Lower leg skin (tissue), 3 donors: ENCODE data around the gene PRRT4.

ENCODE experiments used
- POLR2A ChIP-seq, 2 donors: fragments of 450-650 bp; IDR thresholded peaks; one replicate each; pipeline ENCODE4 v1.6.1; 2016 to 2017; ENCODE audit warnings: antibody characterized with exemption in 2 of 2, mild to moderate bottlenecking in 1 of 2, moderate library complexity in 1 of 2
- TF ChIP-seq, protein P1 (sequence below), 3 donors: fragments of 450-650 bp; IDR thresholded peaks; one replicate each; pipeline ENCODE4 v1.5.1; 2016; ENCODE audit warnings: antibody characterized with exemption in 3 of 3, mild to moderate bottlenecking in 3 of 3, moderate library complexity in 2 of 3

DNA sequence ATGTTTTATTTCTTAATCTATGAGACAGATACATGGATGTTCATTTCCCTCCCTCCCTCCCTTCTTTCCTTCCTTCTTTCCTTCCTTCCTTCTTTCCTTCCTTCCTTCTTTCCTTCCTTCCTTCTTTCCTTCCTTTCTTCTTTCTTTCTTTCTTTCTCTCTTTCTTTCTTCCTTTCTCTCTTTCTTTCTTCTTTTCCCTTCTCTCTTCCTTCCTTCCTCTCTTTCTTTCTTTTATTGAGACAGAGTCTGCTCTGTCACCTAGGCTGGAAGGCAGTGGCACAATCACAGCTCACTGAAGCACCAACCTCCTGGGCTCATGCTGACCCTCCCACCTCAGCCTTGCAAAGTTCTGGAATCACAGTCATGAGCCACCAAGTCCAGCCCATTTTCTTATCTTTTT, 5.5 kb upstream of the PRRT4 start:
- TF ChIP-seq, protein P1, sequence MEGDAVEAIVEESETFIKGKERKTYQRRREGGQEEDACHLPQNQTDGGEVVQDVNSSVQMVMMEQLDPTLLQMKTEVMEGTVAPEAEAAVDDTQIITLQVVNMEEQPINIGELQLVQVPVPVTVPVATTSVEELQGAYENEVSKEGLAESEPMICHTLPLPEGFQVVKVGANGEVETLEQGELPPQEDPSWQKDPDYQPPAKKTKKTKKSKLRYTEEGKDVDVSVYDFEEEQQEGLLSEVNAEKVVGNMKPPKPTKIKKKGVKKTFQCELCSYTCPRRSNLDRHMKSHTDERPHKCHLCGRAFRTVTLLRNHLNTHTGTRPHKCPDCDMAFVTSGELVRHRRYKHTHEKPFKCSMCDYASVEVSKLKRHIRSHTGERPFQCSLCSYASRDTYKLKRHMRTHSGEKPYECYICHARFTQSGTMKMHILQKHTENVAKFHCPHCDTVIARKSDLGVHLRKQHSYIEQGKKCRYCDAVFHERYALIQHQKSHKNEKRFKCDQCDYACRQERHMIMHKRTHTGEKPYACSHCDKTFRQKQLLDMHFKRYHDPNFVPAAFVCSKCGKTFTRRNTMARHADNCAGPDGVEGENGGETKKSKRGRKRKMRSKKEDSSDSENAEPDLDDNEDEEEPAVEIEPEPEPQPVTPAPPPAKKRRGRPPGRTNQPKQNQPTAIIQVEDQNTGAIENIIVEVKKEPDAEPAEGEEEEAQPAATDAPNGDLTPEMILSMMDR (IDR thresholded peaks at IDR 0.05) = no peak
- no peak for TF ChIP-seq POLR2A (IDR thresholded peaks at IDR 0.05)
